CD4-positive, alpha-beta memory T cell (primary cell): ENCODE measurements around the gene EIF6. TPM values are rescaled to one million over a fixed set of nuclear protein-coding genes. Genes with fewer than 3 reads are reported as not detected.

ENCODE experiments used
- CTCF ChIA-PET: fragments of 350-600 bp; sonication (Branson Sonifier 250); formaldehyde crosslinking; loops from one replicate; lab custom pipeline; 2021; ENCODE audit warnings: inconsistent platforms; ENCODE audit not compliant: partially characterized antibody; lab: Charles Lee
- POLR2A ChIA-PET: fragments of 350-600 bp; sonication (Branson Sonifier 250); formaldehyde crosslinking; loops from one replicate; lab custom pipeline; 2021; ENCODE audit not compliant: partially characterized antibody; lab: Charles Lee
- DNase-seq, 5 donors: peaks; one replicate each; pipeline versions ENCODE4 v3.0.0 to v3.0.0-alpha.2; 2020 to 2022; ENCODE audit warnings: mixed read lengths in 1 of 5
- H3K27ac ChIP-seq: one replicate; pipeline ENCODE4 v1.7.0; 2013; ENCODE audit warnings: low read depth, low read length
- H3K27me3 ChIP-seq: 2 replicates; pipeline ENCODE4 v1.7.0; 2013; ENCODE audit warnings: mild to moderate bottlenecking, low read length, moderate library complexity; ENCODE audit not compliant: insufficient read depth
- H3K36me3 ChIP-seq: 2 replicates; pipeline ENCODE4 v1.7.0; 2013; ENCODE audit warnings: mild to moderate bottlenecking, low read length, moderate library complexity; ENCODE audit not compliant: insufficient read depth
- H3K4me1 ChIP-seq: 2 replicates; pipeline ENCODE4 v1.7.0; 2013; ENCODE audit warnings: mild to moderate bottlenecking, low read length, moderate library complexity; ENCODE audit not compliant: insufficient read depth
- H3K4me3 ChIP-seq, 2 donors: one replicate each; pipeline ENCODE4 v1.7.0; 2013; ENCODE audit warnings: low read length in 2 of 2, mild to moderate bottlenecking in 1 of 2
- H3K9me3 ChIP-seq, 2 donors: one replicate each; pipeline ENCODE4 v1.7.0; 2013; ENCODE audit warnings: low read length in 2 of 2, control low read depth in 1 of 2; ENCODE audit not compliant: control insufficient read depth in 1 of 2
- H3K27ac Mint-ChIP-seq, 7 donors: one replicate each; pipeline ENCODE4 v1.8.0; 2020 to 2021; ENCODE audit warnings: mixed read lengths in 7 of 7, mild to moderate bottlenecking in 6 of 7, inconsistent platforms in 3 of 7, moderate library complexity in 3 of 7
- H3K27me3 Mint-ChIP-seq, 2 donors: one replicate each; pipeline ENCODE4 v1.8.0; 2020 to 2021; ENCODE audit warnings: mixed read lengths in 2 of 2
- H3K36me3 Mint-ChIP-seq, 2 donors: one replicate each; pipeline ENCODE4 v1.8.0; 2020 to 2021; ENCODE audit warnings: mixed read lengths in 2 of 2, inconsistent platforms in 1 of 2, mild to moderate bottlenecking in 1 of 2
- H3K4me1 Mint-ChIP-seq, 4 donors: one replicate each; pipeline ENCODE4 v1.8.0; 2020 to 2021; ENCODE audit warnings: mixed read lengths in 4 of 4, mild to moderate bottlenecking in 1 of 4
- H3K4me3 Mint-ChIP-seq, 8 donors: one replicate each; pipeline ENCODE4 v1.8.0; 2020 to 2021; ENCODE audit warnings: mixed read lengths in 8 of 8, mild to moderate bottlenecking in 7 of 8, moderate library complexity in 6 of 8, inconsistent platforms in 3 of 8
- H3K9me3 Mint-ChIP-seq, 8 donors: one replicate each; pipeline ENCODE4 v1.8.0; 2020 to 2021; ENCODE audit warnings: mixed read lengths in 8 of 8, mild to moderate bottlenecking in 5 of 8, inconsistent platforms in 3 of 8, moderate library complexity in 1 of 8
- intact Hi-C: fragments of 100-400 bp; cut with micrococcal nuclease; formaldehyde crosslinking; loops from one replicate; pipeline ENCODE4 v1.15.1; 2023
- polyA plus RNA-seq, 2 donors: library from polyadenylated mRNA; unstranded; fragments of 300-500 nt; fragmentation: Illumina TruSeq; gene quantifications; one replicate each; pipeline ENCODE4 v1.2.3, GENCODE V29; 2021
- total RNA-seq, 2 experiments: library from RNA; stranded (reverse); gene quantifications; one replicate each; pipeline ENCODE4 v1.2.3, GENCODE V29; 2021

The EIF6 gene
- total and polyA plus RNA-seq, 4 experiments from 2014 or later, result 44.0 to 189 (median 100) TPM

GRCh38 chr20:35277531-35278395 lies 6.8 kb downstream of the EIF6 start, which contains the start of gene MMP24OS:
Gene MMP24OS (minus strand): TSS chr20:35278122. CDS start chr20:35277929, 193 bp downstream.
- DNase-seq, result peak; percentile 87 to 92 (median 90)
- Mint-ChIP-seq H3K36me3 (peaks cover 19 to 39% of the 10 kb centered on the region in 2 donors), H3K4me1 (peaks cover 3 to 41% (median 19%) of the 10 kb centered on the region in 4 donors), H3K27me3 (no peaks in the 10 kb centered on the region), H3K27ac (peak within 1 kb of the TSS; percentile 97 to 100 (median 99)), H3K9me3 (no peaks in the 10 kb centered on the region), H3K4me3 (peak within 1 kb of the TSS; percentile 95 to 98 (median 96))
- H3K4me3 ChIP-seq, result peak within 1 kb of the TSS; percentile 59 to 94
- ChIA-PET POLR2A (interaction anchor here (0.6 to 2.1 kb wide), 23 partner anchors 9 to 1166 kb away, joined by 3 to 20 read pairs (median 3); partner anchors contain the start of genes DYNLRB1, EDEM2, EIF2S2 and NCOA6), CTCF (interaction anchor here (0.9 to 1.4 kb wide), 6 partner anchors 9 to 183 kb away, joined by 3 to 4 read pairs (median 3); no protein-coding TSS in a partner anchor)
- H3K36me3 ChIP-seq, result peaks cover 38% of the 10 kb centered on the region
- H3K4me1 ChIP-seq, result peaks cover 14% of the 10 kb centered on the region
- H3K9me3 ChIP-seq, result no peaks in the 10 kb centered on the region
- intact Hi-C loops, result loop anchor here (1.0 kb wide), 2 partner anchors 185 to 401 kb away; partner anchors contain the start of genes ACSS2 and TRPC4AP
- H3K27ac ChIP-seq, result peak within 1 kb of the TSS; percentile 95
- no peaks in the 10 kb centered on the region for H3K27me3 ChIP-seq

DNA sequence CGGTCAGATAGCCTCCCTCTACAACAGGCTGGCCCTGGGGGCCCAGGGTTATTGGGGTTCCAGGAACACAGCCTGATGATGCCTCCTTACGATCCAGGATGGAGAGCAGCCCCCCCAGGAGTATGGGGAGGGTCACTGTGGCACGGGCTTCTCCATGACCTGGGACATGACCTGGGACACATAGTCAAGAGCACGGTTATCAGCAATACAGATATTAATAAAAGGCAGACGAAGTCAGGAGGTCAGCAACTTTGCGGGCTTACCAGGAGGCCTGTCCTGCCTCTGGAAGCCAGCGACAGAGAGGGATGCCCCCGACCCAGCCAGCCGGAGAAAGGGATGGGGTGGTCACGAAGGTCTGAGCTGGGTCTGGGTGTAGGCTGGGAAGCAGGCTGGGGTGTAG lies 7.4 kb downstream of the EIF6 start:
- peaks cover 2 to 37% (median 16%) of the 10 kb centered on the region in 4 donors for H3K4me1 Mint-ChIP-seq

GRCh38 chr20:35276408-35276807 lies 8.2 kb downstream of the EIF6 start:
- CTCF ChIA-PET, result interaction anchor here (1.4 kb wide), 1 partner anchor 26 kb away, joined by 4 read pairs; no protein-coding TSS in a partner anchor
- Histone ChIP-seq H3K27me3 (no peaks in the 10 kb centered on the region), H3K27ac (peak overlapping the region; percentile 95), H3K4me3 (peak overlapping the region in 1 of 2 donors; percentile 94), H3K4me1 (peaks cover 14% of the 10 kb centered on the region), H3K36me3 (peaks cover 38% of the 10 kb centered on the region), H3K9me3 (no peaks in the 10 kb centered on the region)
- POLR2A ChIA-PET, result interaction anchor here (0.7 to 1.6 kb wide), 3 partner anchors 8 to 181 kb away, joined by 3 to 5 read pairs (median 3); partner anchors contain the start of gene EIF6
- Mint-ChIP-seq H3K27ac (peak overlapping the region; percentile 42 to 100 (median 99)), H3K27me3 (no peaks in the 10 kb centered on the region), H3K4me3 (peak overlapping the region; percentile 21 to 98 (median 96)), H3K36me3 (peaks cover 16 to 32% of the 10 kb centered on the region in 2 donors), H3K9me3 (no peaks in the 10 kb centered on the region), H3K4me1 (peaks cover 2 to 35% (median 13%) of the 10 kb centered on the region in 4 donors)
- intact Hi-C loops, result no loop called here
- DNase-seq, result no peak

More for the DNA sequence above, 7.4 kb downstream of the EIF6 start:
- Mint-ChIP-seq H3K4me3 (peak overlapping the region; percentile 95 to 98 (median 96)), H3K9me3 (no peaks in the 10 kb centered on the region), H3K27me3 (no peaks in the 10 kb centered on the region), H3K36me3 (peaks cover 19 to 37% of the 10 kb centered on the region in 2 donors), H3K27ac (peak overlapping the region; percentile 97 to 100 (median 99))
- ChIA-PET POLR2A (interaction anchor here (0.7 to 2.1 kb wide), 17 partner anchors 8 to 1165 kb away, joined by 3 to 20 read pairs (median 4); partner anchors contain the start of genes EDEM2, EIF2S2, NCOA6 and RBM39), CTCF (interaction anchor here (1.1 to 1.4 kb wide), 3 partner anchors 8 to 182 kb away, joined by 3 to 4 read pairs (median 3); no protein-coding TSS in a partner anchor)
- peak overlapping the region; percentile 95 for H3K27ac ChIP-seq
- intact Hi-C loops, result loop anchor here (1.0 kb wide), 2 partner anchors 185 to 401 kb away; partner anchors contain the start of genes ACSS2 and TRPC4AP
- H3K4me1 ChIP-seq, result peaks cover 14% of the 10 kb centered on the region
- H3K27me3 ChIP-seq, result no peaks in the 10 kb centered on the region
- no peak for DNase-seq
- no peaks in the 10 kb centered on the region for H3K9me3 ChIP-seq
- peak overlapping the region; percentile 59 to 94 for H3K4me3 ChIP-seq
- peaks cover 38% of the 10 kb centered on the region for H3K36me3 ChIP-seq

- Histone ChIP-seq H3K36me3 (peaks cover 37% of the 10 kb centered on the region), H3K4me1 (peaks cover 14% of the 10 kb centered on the region), H3K9me3 (no peaks in the 10 kb centered on the region), H3K27ac (no peak overlapping the region), H3K4me3 (no peak overlapping the region), H3K27me3 (no peaks in the 10 kb centered on the region)
- no peak for DNase-seq
- ChIA-PET CTCF (interaction anchor here (1.1 to 1.4 kb wide), 3 partner anchors 9 to 67 kb away, joined by 3 to 4 read pairs (median 3); partner anchors contain the start of gene EIF6), POLR2A (interaction anchor here (1.0 to 1.6 kb wide), 3 partner anchors 9 to 129 kb away, joined by 3 to 5 read pairs (median 4); partner anchors contain the start of genes EDEM2 and EIF6)
- H3K4me3 Mint-ChIP-seq, result peak overlapping the region in 5 of 8 donors; percentile 4 to 98 (median 56)
- no peaks in the 10 kb centered on the region for H3K27me3 Mint-ChIP-seq
- peaks cover 3 to 35% (median 15%) of the 10 kb centered on the region in 4 donors for H3K4me1 Mint-ChIP-seq
- intact Hi-C loops, result no loop called here
- no peaks in the 10 kb centered on the region for H3K9me3 Mint-ChIP-seq
- peaks cover 19 to 35% of the 10 kb centered on the region in 2 donors for H3K36me3 Mint-ChIP-seq
- peak overlapping the region in 6 of 7 donors; percentile 38 to 100 (median 98) for H3K27ac Mint-ChIP-seq
These were observed 8.8 kb downstream of the EIF6 start for GRCh38 chr20:35275741-35276251.

DNA sequence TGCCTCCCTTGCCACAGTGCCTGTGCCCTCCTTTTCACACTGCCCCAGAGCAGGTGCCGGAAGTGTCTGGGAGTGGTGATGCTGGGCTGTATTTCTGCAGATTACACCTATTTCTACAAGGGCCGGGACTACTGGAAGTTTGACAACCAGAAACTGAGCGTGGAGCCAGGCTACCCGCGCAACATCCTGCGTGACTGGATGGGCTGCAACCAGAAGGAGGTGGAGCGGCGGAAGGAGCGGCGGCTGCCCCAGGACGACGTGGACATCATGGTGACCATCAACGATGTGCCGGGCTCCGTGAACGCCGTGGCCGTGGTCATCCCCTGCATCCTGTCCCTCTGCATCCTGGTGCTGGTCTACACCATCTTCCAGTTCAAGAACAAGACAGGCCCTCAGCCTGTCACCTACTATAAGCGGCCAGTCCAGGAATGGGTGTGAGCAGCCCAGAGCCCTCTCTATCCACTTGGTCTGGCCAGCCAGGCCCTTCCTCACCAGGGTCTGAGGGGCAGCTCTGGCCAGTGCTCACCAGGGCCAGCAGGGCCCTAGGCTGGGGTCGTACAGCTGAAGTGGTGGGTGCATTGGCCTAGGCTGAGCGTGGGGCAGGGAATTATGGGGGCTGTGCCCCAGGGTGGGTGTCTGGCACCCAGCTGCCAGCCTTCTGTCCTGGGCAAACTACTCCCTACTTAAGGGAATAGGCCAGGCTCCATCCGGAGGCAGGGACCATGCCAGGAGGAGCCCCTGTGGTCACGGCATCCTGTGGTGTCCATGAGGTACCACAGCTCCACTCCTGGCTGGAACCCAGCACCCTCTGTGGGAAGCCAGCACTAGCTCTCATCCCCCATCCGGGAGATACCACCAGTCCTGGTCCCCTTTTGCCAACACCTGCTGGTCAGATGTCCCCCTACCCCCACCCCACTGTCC lies 10.1 kb downstream of the EIF6 start:
- Histone ChIP-seq H3K27me3 (no peaks in the 10 kb centered on the region), H3K27ac (no peak overlapping the region), H3K9me3 (no peaks in the 10 kb centered on the region), H3K4me1 (peaks cover 14% of the 10 kb centered on the region), H3K4me3 (no peak overlapping the region), H3K36me3 (peaks cover 23% of the 10 kb centered on the region)
- CTCF ChIA-PET, result interaction anchor here (1.1 to 1.4 kb wide), 2 partner anchors 10 to 66 kb away, joined by 3 read pairs; partner anchors contain the start of gene EIF6
- H3K9me3 Mint-ChIP-seq, result no peaks in the 10 kb centered on the region
- H3K4me1 Mint-ChIP-seq, result peaks cover 3 to 34% (median 11%) of the 10 kb centered on the region in 4 donors
- H3K4me3 Mint-ChIP-seq, result no peak overlapping the region
- POLR2A ChIA-PET, result interaction anchor here (0.5 to 1.3 kb wide), 2 partner anchors 13 to 127 kb away, joined by 3 to 4 read pairs; partner anchors contain the start of gene EDEM2
- peak overlapping the region in 2 of 7 donors; percentile 10 to 29 for H3K27ac Mint-ChIP-seq
- peaks cover 12 to 31% of the 10 kb centered on the region in 2 donors for H3K36me3 Mint-ChIP-seq
- no peak for DNase-seq
- no peaks in the 10 kb centered on the region for H3K27me3 Mint-ChIP-seq
- intact Hi-C loops, result no loop called here
